22Rv1 (cell line): ENCODE data around the gene ANKRD23.

Source experiments
- ZFX ChIP-seq: fragments of 450-650 bp; IDR thresholded peaks from 2 replicates; pipeline ENCODE4 v1.6.1; 2017; ENCODE audit warnings: antibody characterized with exemption, borderline replicate concordance
- TF ChIP-seq, protein P1 (sequence below): fragments of 450-650 bp; IDR thresholded peaks from 2 replicates; pipeline ENCODE4 v1.5.1; 2017; ENCODE audit warnings: mild to moderate bottlenecking

GRCh38 chr2:96804986-96805385 lies 38.8 kb downstream of the ANKRD23 start:
- TF ChIP-seq, protein P1, sequence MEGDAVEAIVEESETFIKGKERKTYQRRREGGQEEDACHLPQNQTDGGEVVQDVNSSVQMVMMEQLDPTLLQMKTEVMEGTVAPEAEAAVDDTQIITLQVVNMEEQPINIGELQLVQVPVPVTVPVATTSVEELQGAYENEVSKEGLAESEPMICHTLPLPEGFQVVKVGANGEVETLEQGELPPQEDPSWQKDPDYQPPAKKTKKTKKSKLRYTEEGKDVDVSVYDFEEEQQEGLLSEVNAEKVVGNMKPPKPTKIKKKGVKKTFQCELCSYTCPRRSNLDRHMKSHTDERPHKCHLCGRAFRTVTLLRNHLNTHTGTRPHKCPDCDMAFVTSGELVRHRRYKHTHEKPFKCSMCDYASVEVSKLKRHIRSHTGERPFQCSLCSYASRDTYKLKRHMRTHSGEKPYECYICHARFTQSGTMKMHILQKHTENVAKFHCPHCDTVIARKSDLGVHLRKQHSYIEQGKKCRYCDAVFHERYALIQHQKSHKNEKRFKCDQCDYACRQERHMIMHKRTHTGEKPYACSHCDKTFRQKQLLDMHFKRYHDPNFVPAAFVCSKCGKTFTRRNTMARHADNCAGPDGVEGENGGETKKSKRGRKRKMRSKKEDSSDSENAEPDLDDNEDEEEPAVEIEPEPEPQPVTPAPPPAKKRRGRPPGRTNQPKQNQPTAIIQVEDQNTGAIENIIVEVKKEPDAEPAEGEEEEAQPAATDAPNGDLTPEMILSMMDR, result no peak
- no peak for TF ChIP-seq ZFX
